Ishikawa (cell line): Measurements from ENCODE around the gene COPZ2.

Experiments used
- CEBPB ChIP-seq: IDR thresholded peaks from 2 replicates; pipeline ENCODE4 v1.6.1; 2012
- CREB1 ChIP-seq: IDR thresholded peaks from 2 replicates; pipeline ENCODE4 v1.6.1; 2012; ENCODE audit warnings: low read depth
- EGR1 ChIP-seq: IDR thresholded peaks from 2 replicates; pipeline ENCODE4 v1.6.1; 2012
- EP300 ChIP-seq: IDR thresholded peaks from 2 replicates; pipeline ENCODE4 v1.6.1; 2012; ENCODE audit warnings: borderline replicate concordance
- FOXM1 ChIP-seq: IDR thresholded peaks from 2 replicates; pipeline ENCODE4 v1.6.1; 2012; ENCODE audit warnings: low read depth, borderline replicate concordance
- NFIC ChIP-seq: IDR thresholded peaks from 2 replicates; pipeline ENCODE4 v1.6.1; 2012
- RAD21 ChIP-seq: IDR thresholded peaks from 2 replicates; pipeline ENCODE4 v1.6.1; 2012; ENCODE audit warnings: low read depth
- REST ChIP-seq: IDR thresholded peaks from 2 replicates; pipeline ENCODE4 v1.6.1; 2012; ENCODE audit warnings: low read depth, mild to moderate bottlenecking
- TAF1 ChIP-seq: IDR thresholded peaks from 2 replicates; pipeline ENCODE4 v1.6.1; 2012; ENCODE audit warnings: low read depth, mild to moderate bottlenecking
- TCF12 ChIP-seq: IDR thresholded peaks from 2 replicates; pipeline ENCODE4 v1.6.1; 2012; ENCODE audit warnings: low read depth
- TEAD4 ChIP-seq: IDR thresholded peaks from 2 replicates; pipeline ENCODE4 v1.6.1; 2012
- YY1 ChIP-seq: IDR thresholded peaks from 2 replicates; pipeline ENCODE4 v1.6.1; 2012; ENCODE audit warnings: low read depth
- ZBTB7A ChIP-seq: IDR thresholded peaks from 2 replicates; pipeline ENCODE4 v1.6.1; 2012; ENCODE audit warnings: low read depth
- TF ChIP-seq, protein P1 (sequence below): IDR thresholded peaks from 2 replicates; pipeline ENCODE4 v1.6.1; 2012
- TF ChIP-seq, protein P2 (sequence below): IDR thresholded peaks from 2 replicates; pipeline ENCODE4 v1.6.1; 2012

The COPZ2 gene

DNA sequence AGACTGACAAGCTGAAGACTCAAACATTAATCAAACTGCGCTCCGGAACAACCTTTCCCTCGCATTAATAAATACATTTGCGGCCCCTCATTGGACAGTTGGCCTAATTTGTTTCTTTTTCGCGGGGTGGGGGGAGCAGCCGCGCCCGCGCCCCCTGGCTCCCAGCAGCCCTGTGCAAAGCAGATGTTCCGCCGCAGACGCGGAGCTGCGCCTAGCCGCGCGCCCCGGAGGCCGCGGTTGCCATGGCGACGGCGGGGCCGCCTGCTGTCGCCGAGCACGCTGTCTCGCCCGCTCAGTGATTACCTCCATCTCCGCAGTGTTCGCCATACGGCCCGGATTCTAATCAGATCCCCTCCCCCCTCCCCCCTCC lies 25.5 kb downstream of the COPZ2 start:
- TF ChIP-seq RAD21 (no peak), NFIC (no peak), TEAD4 (no peak), TAF1 (no peak), FOXM1 (no peak), EP300 (no peak), TCF12 (no peak), REST (no peak), CREB1 (no peak), ZBTB7A (no peak), CEBPB (no peak), EGR1 (no peak), YY1 (no peak)
- TF ChIP-seq, protein P1, sequence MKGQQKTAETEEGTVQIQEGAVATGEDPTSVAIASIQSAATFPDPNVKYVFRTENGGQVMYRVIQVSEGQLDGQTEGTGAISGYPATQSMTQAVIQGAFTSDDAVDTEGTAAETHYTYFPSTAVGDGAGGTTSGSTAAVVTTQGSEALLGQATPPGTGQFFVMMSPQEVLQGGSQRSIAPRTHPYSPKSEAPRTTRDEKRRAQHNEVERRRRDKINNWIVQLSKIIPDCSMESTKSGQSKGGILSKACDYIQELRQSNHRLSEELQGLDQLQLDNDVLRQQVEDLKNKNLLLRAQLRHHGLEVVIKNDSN: no peak
- TF ChIP-seq, protein P2, sequence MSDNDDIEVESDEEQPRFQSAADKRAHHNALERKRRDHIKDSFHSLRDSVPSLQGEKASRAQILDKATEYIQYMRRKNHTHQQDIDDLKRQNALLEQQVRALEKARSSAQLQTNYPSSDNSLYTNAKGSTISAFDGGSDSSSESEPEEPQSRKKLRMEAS: no peak

DNA sequence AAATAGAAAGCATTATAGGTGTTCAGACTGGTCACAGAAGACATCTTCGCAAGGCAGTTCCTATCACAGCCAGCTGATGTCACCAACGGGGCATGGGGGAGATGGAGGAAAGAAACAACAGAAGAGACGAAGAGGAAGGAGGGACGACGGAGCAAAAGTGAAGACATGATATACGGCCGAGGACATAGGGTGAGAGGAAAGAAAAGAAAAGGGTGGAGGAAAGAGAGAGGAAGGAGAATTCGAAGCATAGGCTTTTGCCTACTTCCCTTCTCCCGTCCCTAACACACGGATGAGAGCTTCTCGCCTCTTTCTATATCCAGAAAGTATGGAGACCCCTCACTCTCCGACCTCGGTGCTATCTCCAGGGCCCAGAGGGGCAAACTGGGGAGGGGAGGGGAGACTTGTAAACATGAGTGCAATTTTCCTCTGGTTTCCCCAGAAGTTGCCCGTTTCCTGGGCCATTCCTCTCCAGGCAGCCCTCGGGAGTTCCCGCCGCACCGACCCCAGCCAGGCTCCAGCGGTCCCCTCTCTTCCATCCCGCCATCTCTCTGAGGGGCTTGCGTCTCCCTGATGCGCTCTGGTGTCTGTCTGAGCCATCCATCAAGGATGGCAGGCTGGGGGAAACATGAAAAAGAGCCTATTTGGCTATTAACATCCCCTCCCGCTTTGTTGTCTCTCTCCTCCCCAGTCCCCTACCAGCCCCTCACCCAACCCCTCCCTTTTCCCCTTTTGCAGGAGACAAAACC lies 26.0 kb downstream of the COPZ2 start:
- TF ChIP-seq ZBTB7A (no peak), RAD21 (peak; percentile 45; the same call in 1 of the 2 replicates)

DNA sequence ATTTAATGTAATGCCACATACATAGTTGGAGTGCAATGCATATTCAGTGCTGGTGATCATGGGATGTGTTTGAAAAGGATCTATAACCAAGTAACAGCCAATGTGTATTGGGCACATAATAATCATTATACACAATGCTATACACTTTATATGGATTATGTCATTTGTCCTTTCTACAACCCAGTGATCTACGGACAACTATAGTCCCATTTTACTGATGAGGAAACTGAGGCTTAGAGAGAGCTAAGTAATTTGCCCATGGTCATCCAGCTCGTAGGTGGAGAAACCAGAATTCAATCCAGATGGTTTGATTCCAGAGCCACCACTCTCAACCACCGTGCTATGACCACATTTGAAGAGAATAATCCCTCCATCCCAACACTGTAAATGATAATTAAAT lies 27.4 kb downstream of the COPZ2 start:
- TF ChIP-seq TCF12: no peak
- no peak for TF ChIP-seq CEBPB
- no peak for TF ChIP-seq FOXM1
- TF ChIP-seq TAF1: no peak
- no peak for TF ChIP-seq EP300
- TF ChIP-seq, protein P1: no peak
- no peak for TF ChIP-seq EGR1
- no peak for TF ChIP-seq RAD21
- TF ChIP-seq NFIC: no peak
- no peak for TF ChIP-seq YY1

- TF ChIP-seq NFIC: no peak
- no peak for TF ChIP-seq CREB1
- TF ChIP-seq RAD21: no peak
- no peak for TF ChIP-seq FOXM1
- TF ChIP-seq, protein P2: no peak
Measured at GRCh38 chr17:48006936-48007709, 30.5 kb downstream of the COPZ2 start.

DNA sequence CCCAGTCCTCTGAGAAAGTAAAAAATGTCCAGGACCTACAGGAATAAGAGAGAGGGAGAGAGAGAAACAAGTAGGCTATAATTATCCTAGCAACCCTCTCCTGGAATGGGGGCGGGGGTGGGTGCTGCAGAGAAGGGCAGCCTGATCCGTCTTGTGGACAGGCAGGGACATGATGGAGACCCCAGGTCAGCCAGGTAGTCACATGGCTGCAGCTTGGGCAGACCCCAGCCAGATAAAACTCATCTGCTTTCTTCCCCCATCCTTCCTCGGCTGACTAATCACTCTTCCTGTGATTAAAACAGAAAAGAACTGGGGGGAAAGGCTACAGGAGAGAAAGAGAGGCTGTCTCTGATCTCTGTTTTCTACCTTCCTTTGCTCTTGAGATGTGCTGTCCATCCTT lies 32.6 kb downstream of the COPZ2 start:
- TF ChIP-seq, protein P1: no peak
- TF ChIP-seq EP300: no peak
- TF ChIP-seq, protein P2: no peak
- no peak for TF ChIP-seq TAF1
- no peak for TF ChIP-seq TCF12
- TF ChIP-seq FOXM1: no peak
- no peak for TF ChIP-seq RAD21
- no peak for TF ChIP-seq CEBPB
- no peak for TF ChIP-seq YY1
- TF ChIP-seq REST: no peak
- no peak for TF ChIP-seq CREB1
- no peak for TF ChIP-seq TEAD4
- TF ChIP-seq NFIC: no peak
- no peak for TF ChIP-seq EGR1
- no peak for TF ChIP-seq ZBTB7A
